Fibroblast of gingiva (primary cell): ENCODE data around the gene AJAP1.

ENCODE experiments used
- DNase-seq: peaks from one replicate; pipeline ENCODE4 v3.0.0-alpha.2; 2011; ENCODE audit warnings: low read depth

AJAP1 gene

GRCh38 chr1:4701276-4701675, 46.9 kb downstream of the AJAP1 start:
- no peak for DNase-seq

GRCh38 chr1:4702464-4702863, 48.1 kb downstream of the AJAP1 start:
- DNase-seq: no peak

DNA sequence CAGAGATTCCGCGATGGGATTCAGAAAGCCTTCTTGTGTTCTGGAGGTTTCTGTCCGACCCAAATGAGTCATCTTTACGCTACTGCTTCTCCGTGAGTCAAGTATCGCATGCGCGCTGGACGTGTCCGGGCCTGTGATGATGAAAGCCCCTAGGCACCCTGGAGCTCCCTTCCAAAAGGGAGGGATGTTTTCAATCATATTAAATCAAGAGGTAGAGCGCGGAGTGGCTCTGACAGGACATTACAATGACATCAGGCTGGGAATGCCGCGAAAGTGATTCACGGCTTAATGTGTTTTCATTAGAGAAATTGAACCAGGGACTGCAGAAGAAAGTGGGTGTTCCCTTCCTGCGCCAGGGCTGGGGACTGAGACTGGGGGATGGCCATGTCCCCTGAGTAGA, 48.5 kb downstream of the AJAP1 start:
- DNase-seq: no peak

DNA sequence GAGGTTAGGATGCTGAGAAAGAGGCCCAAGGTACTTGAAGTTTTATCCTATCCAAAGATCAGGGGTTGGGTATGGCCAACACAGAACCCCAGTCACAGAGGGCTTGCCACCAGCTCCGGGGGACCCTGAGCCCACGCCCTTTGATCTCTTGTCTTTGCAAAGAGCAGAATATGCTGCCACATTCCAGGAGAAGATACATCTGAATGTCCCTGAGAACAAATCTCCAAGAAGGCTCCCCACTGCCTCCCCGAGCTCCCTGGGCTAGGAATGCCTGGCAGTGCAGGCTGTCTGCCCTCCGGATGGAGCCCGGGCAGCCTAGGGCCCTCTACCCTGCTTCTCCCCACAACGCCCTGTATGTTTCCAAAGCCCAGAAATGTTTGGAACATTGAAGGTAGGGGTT, 49.2 kb downstream of the AJAP1 start:
- no peak for DNase-seq

GRCh38 chr1:4708840-4709507, 54.6 kb downstream of the AJAP1 start:
- DNase-seq: no peak

GRCh38 chr1:4709641-4710040, 55.2 kb downstream of the AJAP1 start:
- DNase-seq: no peak

- no peak for DNase-seq
Measured at GRCh38 chr1:4710592-4711415, 56.4 kb downstream of the AJAP1 start.

- DNase-seq: no peak
Measured at GRCh38 chr1:4711416-4712275, 57.2 kb downstream of the AJAP1 start.

DNA sequence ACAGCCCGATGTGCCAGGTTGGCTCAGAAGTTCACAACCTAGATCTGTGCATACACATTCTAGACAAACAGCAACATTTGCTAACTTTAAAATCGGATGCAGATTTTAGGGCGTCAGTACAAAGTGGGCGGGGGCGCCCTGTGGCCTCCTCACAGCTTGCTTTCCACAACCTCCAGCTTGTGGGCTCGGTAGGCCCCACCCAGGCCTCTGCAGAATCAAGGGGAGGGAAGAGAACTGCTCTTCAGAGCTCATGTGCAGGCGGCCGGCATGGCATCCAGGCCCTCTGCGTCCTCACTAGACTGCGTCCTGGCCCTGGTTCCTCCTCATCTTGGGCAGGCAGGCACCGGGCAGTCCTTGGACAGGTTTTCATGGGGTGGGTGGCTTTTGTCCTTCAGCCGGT, 59.3 kb downstream of the AJAP1 start:
- no peak for DNase-seq

GRCh38 chr1:4716406-4716805, 62.0 kb downstream of the AJAP1 start:
- no peak for DNase-seq

DNA sequence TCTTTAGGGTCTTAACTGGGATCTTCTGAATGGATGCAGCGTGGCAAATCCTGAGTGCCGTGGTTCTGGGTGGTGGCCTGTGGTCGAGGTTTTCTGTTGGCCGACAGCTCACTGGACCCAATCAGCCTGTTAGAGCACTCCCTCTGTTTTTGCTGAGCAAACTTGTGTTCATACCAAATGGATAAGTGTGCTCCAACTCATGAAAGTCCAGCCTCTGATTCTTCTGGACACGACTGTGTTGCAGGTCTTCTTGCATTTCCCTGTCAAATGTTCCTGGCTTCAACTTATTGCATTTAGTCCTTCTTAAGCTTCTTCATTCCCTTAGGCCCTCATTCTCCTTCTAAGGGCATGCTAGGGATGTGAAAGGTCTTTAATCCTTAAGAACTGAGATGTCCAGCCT, 63.7 kb downstream of the AJAP1 start:
- DNase-seq: no peak

GRCh38 chr1:4723106-4723505, 68.7 kb downstream of the AJAP1 start:
- DNase-seq: no peak

- no peak for DNase-seq
Measured at GRCh38 chr1:4724001-4724400, 69.6 kb downstream of the AJAP1 start.

- DNase-seq: no peak
Measured at GRCh38 chr1:4724695-4725250, 70.4 kb downstream of the AJAP1 start.

- no peak for DNase-seq
Measured at GRCh38 chr1:4725416-4725815, 71.0 kb downstream of the AJAP1 start.

GRCh38 chr1:4726620-4727341, 72.4 kb downstream of the AJAP1 start:
- DNase-seq: no peak

- no peak for DNase-seq
Measured at GRCh38 chr1:4728319-4729089, 74.1 kb downstream of the AJAP1 start.

GRCh38 chr1:4729090-4729471, 74.7 kb downstream of the AJAP1 start:
- DNase-seq: no peak

- no peak for DNase-seq
Measured at GRCh38 chr1:4730078-4730477, 75.7 kb downstream of the AJAP1 start.

DNA sequence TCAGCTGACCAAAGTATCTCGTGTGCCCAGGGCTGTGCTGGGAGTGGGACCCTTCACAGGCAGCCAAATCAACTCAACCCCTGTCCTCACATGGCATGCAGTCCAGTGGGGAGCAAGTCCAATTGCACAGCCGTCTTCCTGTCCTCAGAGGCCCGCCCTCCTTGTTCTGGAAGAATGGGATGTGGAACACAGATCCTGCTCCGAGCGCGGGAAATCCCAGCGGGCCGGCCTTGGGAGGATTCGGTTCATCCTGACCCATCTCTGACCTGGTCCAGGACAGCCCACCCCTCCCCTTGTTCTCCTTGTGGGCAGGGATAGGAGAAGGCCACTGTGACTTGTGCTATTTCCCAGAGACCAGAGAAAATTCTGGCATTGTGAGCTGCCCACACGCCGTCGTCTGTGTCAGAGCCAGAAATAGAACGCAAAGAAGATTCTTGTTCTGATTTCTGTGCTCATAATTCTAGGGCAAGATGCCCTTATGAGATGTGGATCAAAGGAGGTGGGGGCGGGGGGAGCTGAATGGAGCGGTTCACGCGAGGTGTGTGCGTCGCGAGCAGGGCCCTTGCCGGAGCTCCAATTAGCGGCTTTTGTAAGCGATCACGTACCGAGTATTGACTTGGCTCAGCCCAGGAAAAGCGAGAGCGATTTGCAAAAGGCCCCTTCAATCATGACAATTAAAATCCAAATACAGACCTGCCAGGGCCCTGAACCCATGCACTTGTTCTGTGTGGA, 79.2 kb downstream of the AJAP1 start:
- DNase-seq: no peak
